GM19324 (cell line): ENCODE data around the gene HAUS5.

Experiments used
- ATAC-seq: cut with Tn5 transposase; IDR thresholded peaks from one replicate; pipeline ENCODE4 v1.9.1; 2021; ENCODE audit warnings: mild to moderate bottlenecking, moderate library complexity; ENCODE audit not compliant: unreplicated experiment, low FRiP score

HAUS5 gene

DNA sequence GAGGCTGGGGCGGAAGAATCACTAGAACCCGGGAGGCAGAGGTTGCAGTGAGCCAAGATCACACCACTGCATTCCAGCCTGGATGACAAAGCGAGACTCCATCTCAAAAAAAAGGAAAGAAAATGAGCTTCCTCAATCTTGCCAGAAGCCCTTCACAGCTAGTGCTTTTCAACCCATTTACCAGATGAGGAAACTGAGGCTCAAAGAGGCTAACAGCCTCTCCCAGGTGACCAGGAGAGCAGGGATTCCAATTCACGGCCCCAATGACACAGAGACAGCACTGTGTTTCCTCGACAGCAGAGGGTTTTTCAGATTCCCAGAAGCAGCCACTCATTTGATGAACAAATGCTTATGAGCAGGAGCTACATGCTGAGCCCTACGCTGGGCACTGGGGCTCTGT is 57.0 kb downstream of the HAUS5 start:
- no peak for ATAC-seq

DNA sequence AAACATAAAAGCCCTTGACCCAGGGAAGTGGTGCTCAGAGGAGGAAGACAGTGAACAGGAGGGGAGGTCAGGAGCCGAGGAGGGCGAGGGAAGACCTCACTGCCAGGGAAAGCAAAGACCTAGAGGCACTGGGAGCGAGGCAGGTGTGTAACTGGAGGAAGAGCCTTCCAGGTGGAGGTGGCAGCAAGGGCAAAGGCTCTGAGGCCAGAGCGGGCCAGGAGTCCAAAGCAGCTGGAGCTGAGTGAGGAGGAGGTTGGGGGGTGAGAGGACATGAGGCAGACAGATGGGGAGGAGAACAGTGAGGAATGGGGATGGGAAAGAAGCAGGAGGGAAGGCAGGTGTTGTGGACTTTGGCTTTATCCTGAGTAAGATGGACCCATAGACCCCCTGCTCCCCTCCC is 57.4 kb downstream of the HAUS5 start:
- ATAC-seq, result no peak

DNA sequence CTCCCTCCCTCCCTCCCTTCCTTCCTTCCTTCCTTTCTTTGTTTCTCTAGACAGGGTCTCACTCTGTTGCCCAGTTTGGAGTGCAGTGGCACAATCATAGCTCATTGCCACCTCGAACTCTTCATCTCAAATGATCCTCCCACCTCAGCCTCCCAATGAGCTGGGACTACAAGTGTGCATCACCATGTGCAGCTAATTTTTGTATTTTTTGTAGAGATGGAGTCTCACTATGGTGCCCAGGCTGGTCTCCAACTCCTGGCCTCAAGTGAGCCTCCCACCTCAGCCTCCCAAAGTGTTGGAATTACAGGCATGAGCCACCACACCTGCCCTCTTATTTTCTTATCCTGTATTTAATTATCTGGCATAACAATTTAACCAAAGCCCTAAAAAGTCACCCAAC is 58.2 kb downstream of the HAUS5 start:
- ATAC-seq, result no peak

DNA sequence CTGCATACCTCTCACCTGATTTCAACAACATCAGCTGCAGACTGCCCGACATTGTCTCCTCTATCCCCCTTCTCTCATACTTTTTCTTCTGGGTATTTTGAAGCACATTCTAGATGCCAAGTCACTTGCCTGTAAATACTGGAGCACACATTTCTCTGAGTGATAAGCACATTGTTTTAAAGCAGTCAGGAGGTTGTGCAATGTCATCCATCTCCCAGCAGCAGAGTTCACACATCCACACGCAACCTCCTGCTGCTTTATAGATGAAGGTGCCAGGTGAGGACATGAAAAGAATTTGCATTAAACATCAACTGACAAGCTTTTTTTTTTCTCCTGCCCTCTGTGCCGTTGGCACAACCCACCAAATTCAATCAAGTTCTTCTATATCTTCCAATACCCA is 59.3 kb downstream of the HAUS5 start:
- ATAC-seq, result no peak

DNA sequence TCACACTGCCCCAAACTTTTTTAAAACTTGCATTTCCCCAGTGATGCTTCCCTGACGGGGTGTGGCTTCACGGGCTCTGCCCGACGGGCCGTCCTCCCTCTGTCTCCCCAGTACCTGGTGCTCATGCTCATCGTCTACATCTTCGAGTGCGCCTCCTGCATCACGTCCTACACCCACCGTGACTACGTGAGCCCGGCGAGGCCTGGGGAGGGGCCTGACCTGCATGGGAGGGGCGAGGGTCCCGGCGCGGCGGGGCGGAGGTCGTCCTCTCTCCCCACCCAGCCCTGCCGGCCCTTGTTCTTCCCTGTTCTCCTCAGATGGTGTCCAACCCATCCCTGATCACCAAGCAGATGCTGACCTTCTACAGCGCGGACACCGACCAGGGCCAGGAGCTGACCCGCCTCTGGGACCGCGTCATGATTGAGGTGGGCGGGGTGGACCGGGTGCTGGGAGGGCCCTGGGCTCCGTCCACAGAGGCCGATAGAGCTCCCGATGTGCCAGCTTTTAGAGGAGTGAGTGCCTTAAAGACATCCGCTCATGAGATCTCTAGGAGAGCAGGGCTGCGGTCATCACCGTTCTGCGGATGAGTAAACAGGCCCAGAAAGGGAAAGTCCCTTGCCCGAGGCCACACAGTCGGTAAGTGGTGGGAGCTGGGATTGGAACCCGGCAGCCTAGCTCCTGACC is 60.7 kb downstream of the HAUS5 start:
- ATAC-seq, result no peak
